ENCODE results near the gene MED25. TPM values are rescaled to one million over a fixed set of nuclear protein-coding genes. Genes with fewer than 3 reads are reported as not detected.

MED25 gene
- polyA plus RNA-seq, 2 of the 4 experiments (the other 2 are of a cell fraction) = 20.4 to 40.1 TPM

- no peak for TF ChIP-seq CHD4 (IDR thresholded peaks at IDR 0.05; ENCODE audit: borderline replicate concordance)
- TF ChIP-seq HOXA7 (CRISPR knock-in tag; IDR thresholded peaks at IDR 0.05) = no peak
- TF ChIP-seq PHF8 (IDR thresholded peaks at IDR 0.05; ENCODE audit: borderline replicate concordance, low read depth) = peak; percentile 61; the same call in 1 of the 2 replicates
- TF ChIP-seq GATA3 (IDR thresholded peaks at IDR 0.05; ENCODE audit: borderline replicate concordance) = no peak
- no peak for TF ChIP-seq NFE2L2 (conservative IDR thresholded peaks at IDR 0.05; ENCODE audit: low read length)
- TF ChIP-seq FOSB (CRISPR knock-in tag; IDR thresholded peaks at IDR 0.05) = 0 out of 2 replicates have a peak, but pooled peaks have one; percentile 33
- TF ChIP-seq, protein P1, sequence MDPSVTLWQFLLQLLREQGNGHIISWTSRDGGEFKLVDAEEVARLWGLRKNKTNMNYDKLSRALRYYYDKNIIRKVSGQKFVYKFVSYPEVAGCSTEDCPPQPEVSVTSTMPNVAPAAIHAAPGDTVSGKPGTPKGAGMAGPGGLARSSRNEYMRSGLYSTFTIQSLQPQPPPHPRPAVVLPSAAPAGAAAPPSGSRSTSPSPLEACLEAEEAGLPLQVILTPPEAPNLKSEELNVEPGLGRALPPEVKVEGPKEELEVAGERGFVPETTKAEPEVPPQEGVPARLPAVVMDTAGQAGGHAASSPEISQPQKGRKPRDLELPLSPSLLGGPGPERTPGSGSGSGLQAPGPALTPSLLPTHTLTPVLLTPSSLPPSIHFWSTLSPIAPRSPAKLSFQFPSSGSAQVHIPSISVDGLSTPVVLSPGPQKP (IDR thresholded peaks at IDR 0.05; ENCODE audit: low read depth, low read length) = no peak
- peak; percentile 60 for TF ChIP-seq RFX5 (IDR thresholded peaks at IDR 0.05)
- no peak for TF ChIP-seq POLR2AphosphoS2 (conservative IDR thresholded peaks at IDR 0.05; ENCODE audit: low read length)
- peak; percentile 61 for TF ChIP-seq POLR2A (IDR thresholded peaks at IDR 0.05; ENCODE audit: low read length)
- TF ChIP-seq, protein P2, sequence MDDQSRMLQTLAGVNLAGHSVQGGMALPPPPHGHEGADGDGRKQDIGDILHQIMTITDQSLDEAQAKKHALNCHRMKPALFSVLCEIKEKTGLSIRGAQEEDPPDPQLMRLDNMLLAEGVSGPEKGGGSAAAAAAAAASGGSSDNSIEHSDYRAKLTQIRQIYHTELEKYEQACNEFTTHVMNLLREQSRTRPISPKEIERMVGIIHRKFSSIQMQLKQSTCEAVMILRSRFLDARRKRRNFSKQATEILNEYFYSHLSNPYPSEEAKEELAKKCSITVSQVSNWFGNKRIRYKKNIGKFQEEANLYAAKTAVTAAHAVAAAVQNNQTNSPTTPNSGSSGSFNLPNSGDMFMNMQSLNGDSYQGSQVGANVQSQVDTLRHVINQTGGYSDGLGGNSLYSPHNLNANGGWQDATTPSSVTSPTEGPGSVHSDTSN (IDR thresholded peaks at IDR 0.05) = no peak
- no peak for TF ChIP-seq RAD21 (conservative IDR thresholded peaks at IDR 0.05 in 1 of 2, IDR thresholded peaks at IDR 0.05 in 1 of 2)
- TF ChIP-seq CHD2 (IDR thresholded peaks at IDR 0.05; ENCODE audit: low read length, partially characterized antibody) = peak; percentile 26
- TF ChIP-seq SMC3 (IDR thresholded peaks at IDR 0.05) = 0 out of 3 replicates have a peak, but pooled peaks have one; percentile 4
- no peak for TF ChIP-seq EHMT2 (IDR thresholded peaks at IDR 0.05; ENCODE audit: low read depth)
- peak; percentile 10; the same call in 1 of the 2 replicates for TF ChIP-seq ESRRA (IDR thresholded peaks at IDR 0.05; ENCODE audit: borderline replicate concordance, low read length)
- no peak for TF ChIP-seq CBX8 (IDR thresholded peaks at IDR 0.05)
- peak; percentile 67; the same call in 1 of the 2 replicates for TF ChIP-seq TFCP2L1 (CRISPR knock-in tag; IDR thresholded peaks at IDR 0.05)
- TF ChIP-seq, protein P3, sequence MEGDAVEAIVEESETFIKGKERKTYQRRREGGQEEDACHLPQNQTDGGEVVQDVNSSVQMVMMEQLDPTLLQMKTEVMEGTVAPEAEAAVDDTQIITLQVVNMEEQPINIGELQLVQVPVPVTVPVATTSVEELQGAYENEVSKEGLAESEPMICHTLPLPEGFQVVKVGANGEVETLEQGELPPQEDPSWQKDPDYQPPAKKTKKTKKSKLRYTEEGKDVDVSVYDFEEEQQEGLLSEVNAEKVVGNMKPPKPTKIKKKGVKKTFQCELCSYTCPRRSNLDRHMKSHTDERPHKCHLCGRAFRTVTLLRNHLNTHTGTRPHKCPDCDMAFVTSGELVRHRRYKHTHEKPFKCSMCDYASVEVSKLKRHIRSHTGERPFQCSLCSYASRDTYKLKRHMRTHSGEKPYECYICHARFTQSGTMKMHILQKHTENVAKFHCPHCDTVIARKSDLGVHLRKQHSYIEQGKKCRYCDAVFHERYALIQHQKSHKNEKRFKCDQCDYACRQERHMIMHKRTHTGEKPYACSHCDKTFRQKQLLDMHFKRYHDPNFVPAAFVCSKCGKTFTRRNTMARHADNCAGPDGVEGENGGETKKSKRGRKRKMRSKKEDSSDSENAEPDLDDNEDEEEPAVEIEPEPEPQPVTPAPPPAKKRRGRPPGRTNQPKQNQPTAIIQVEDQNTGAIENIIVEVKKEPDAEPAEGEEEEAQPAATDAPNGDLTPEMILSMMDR (IDR thresholded peaks at IDR 0.05) = no peak
- peak; percentile 80 to 95; a peak in 4 of 5 replicates for TF ChIP-seq JUN (IDR thresholded peaks at IDR 0.05)
- peak; percentile 62; the same call in 1 of the 2 replicates for TF ChIP-seq MYC (IDR thresholded peaks at IDR 0.05; ENCODE audit: borderline replicate concordance, low read length)
- TF ChIP-seq ZNF302 (CRISPR knock-in tag; IDR thresholded peaks at IDR 0.05) = no peak
- peak; percentile 94 for TF ChIP-seq E2F6 (IDR thresholded peaks at IDR 0.05; ENCODE audit: borderline replicate concordance, low read depth)
- no peak for TF ChIP-seq NPAS2 (CRISPR knock-in tag; IDR thresholded peaks at IDR 0.05; ENCODE audit: borderline replicate concordance)
- TF ChIP-seq MAZ (IDR thresholded peaks at IDR 0.05; ENCODE audit: borderline replicate concordance, low read depth, low read length) = peak; percentile 87; the same call in 1 of the 2 replicates
- no peak for TF ChIP-seq HDAC2 (IDR thresholded peaks at IDR 0.05)
- TF ChIP-seq ZC3H11A (IDR thresholded peaks at IDR 0.05) = no peak
- peak; percentile 39; the same call in 1 of the 2 replicates for TF ChIP-seq KDM5A (IDR thresholded peaks at IDR 0.05)
These were observed 49.1 kb downstream of the MED25 start, which contains the start of gene PNKP (continued) for GRCh38 chr19:49866933-49867782.

Data from A549 (cell line).